HEK293 (cell line): ENCODE results near the gene PLEKHG1.
A peak's percentile ranks its signal among the peaks of the same experiment; 100 is the strongest.

Source experiments
- CTCF ChIA-PET: fragments of 350-600 bp; formaldehyde crosslinking; extraction: SDS; loops from one replicate; lab custom pipeline; 2021; ENCODE audit warnings: antibody characterized with exemption; lab: Yijun Ruan, JAX
- POLR2A ChIA-PET: fragments of 300-600 bp; formaldehyde crosslinking; extraction: SDS; loops from one replicate; lab custom pipeline; 2020; ENCODE audit warnings: antibody characterized with exemption, inconsistent platforms; lab: Yijun Ruan, JAX
- H3K27ac ChIP-seq: fragments of 200-500 bp; sonication (Bioruptor generic); 2 replicates; pipeline ENCODE4 v1.5.1; 2014; ENCODE audit warnings: low read depth, low read length, control low read depth, inconsistent platforms; ENCODE audit errors: extremely low read depth
- H3K36me3 ChIP-seq, 2 experiments: fragments of 200-500 bp in 1 of 2; sonication (Bioruptor generic) in 1 of 2; 1 replicate in 1 of 2; 2 replicates in 1 of 2; pipeline ENCODE4 v1.5.1; 2014 to 2017; ENCODE audit warnings: inconsistent platforms in 2 of 2, low read length in 2 of 2; ENCODE audit not compliant: control insufficient read depth in 2 of 2, insufficient read depth in 1 of 2
- H3K4me1 ChIP-seq: fragments of 200-500 bp; sonication (Bioruptor generic); 2 replicates; pipeline ENCODE4 v1.5.1; 2014; ENCODE audit warnings: mild to moderate bottlenecking, low read length, inconsistent platforms; ENCODE audit not compliant: control insufficient read depth, insufficient read depth
- H3K4me3 ChIP-seq: 2 replicates; pipeline ENCODE4 v1.5.1; 2011; ENCODE audit warnings: low read depth, mild to moderate bottlenecking, control low read depth, low read length, moderate library complexity
- H3K9me3 ChIP-seq: fragments of 200-500 bp; sonication (Bioruptor generic); 2 replicates; pipeline ENCODE4 v1.5.1; 2014; ENCODE audit warnings: low read depth, low read length, inconsistent platforms; ENCODE audit not compliant: control insufficient read depth, insufficient read depth
- EGR2 ChIP-seq: fragments of 450-650 bp; formaldehyde crosslinking; IDR thresholded peaks from 2 replicates; pipeline ENCODE4 v1.5.1; 2016; ENCODE audit warnings: low read depth, missing biosample characterization, missing genetic modification characterization
- FEZF1 ChIP-seq: fragments of 450-650 bp; formaldehyde crosslinking; IDR thresholded peaks from 2 replicates; pipeline ENCODE4 v1.5.1; 2016; ENCODE audit warnings: missing biosample characterization, missing genetic modification characterization
- GLIS1 ChIP-seq: fragments of 450-650 bp; formaldehyde crosslinking; IDR thresholded peaks from 2 replicates; pipeline ENCODE4 v1.5.1; 2016; ENCODE audit warnings: missing biosample characterization, missing genetic modification characterization
- HOXC10 ChIP-seq: sonication (generic); formaldehyde crosslinking; IDR thresholded peaks from 2 replicates; pipeline ENCODE4 v1.8.1; 2023; ENCODE audit warnings: mild to moderate bottlenecking, missing genetic modification reagents
- MEIS1 ChIP-seq: sonication (generic); formaldehyde crosslinking; IDR thresholded peaks from 2 replicates; pipeline ENCODE4 v1.8.1; 2022; ENCODE audit warnings: missing genetic modification reagents, mild to moderate bottlenecking, borderline replicate concordance
- OSR2 ChIP-seq: fragments of 450-650 bp; formaldehyde crosslinking; IDR thresholded peaks from 2 replicates; pipeline ENCODE4 v1.5.1; 2016; ENCODE audit warnings: missing biosample characterization, missing genetic modification characterization
- SALL2 ChIP-seq: fragments of 450-650 bp; formaldehyde crosslinking; IDR thresholded peaks from 2 replicates; pipeline ENCODE4 v1.5.0; 2017; ENCODE audit warnings: missing biosample characterization, mild to moderate bottlenecking, missing genetic modification characterization, borderline replicate concordance
- TSHZ1 ChIP-seq: fragments of 450-650 bp; formaldehyde crosslinking; IDR thresholded peaks from 2 replicates; pipeline ENCODE4 v1.5.1; 2016; ENCODE audit warnings: missing biosample characterization, missing genetic modification characterization, borderline replicate concordance
- ZBTB17 ChIP-seq: fragments of 450-650 bp; formaldehyde crosslinking; IDR thresholded peaks from 2 replicates; pipeline ENCODE4 v1.5.1; 2016; ENCODE audit warnings: missing biosample characterization, missing genetic modification characterization
- ZBTB21 ChIP-seq: fragments of 450-650 bp; formaldehyde crosslinking; IDR thresholded peaks from 2 replicates; pipeline ENCODE4 v1.5.1; 2017; ENCODE audit warnings: missing biosample characterization, missing genetic modification characterization
- ZNF132 ChIP-seq: fragments of 450-650 bp; formaldehyde crosslinking; IDR thresholded peaks from 2 replicates; pipeline ENCODE4 v1.5.1; 2017; ENCODE audit warnings: missing biosample characterization, missing genetic modification characterization, borderline replicate concordance
- ZNF133 ChIP-seq: fragments of 450-650 bp; formaldehyde crosslinking; IDR thresholded peaks from 2 replicates; pipeline ENCODE4 v1.5.1; 2016; ENCODE audit warnings: missing biosample characterization, missing genetic modification characterization
- ZNF146 ChIP-seq: fragments of 450-650 bp; formaldehyde crosslinking; IDR thresholded peaks from 2 replicates; pipeline ENCODE4 v1.5.1; 2016; ENCODE audit warnings: missing biosample characterization, missing genetic modification characterization
- ZNF175 ChIP-seq: fragments of 450-650 bp; formaldehyde crosslinking; IDR thresholded peaks from 2 replicates; pipeline ENCODE4 v1.5.1; 2016; ENCODE audit warnings: missing biosample characterization, missing genetic modification characterization
- ZNF292 ChIP-seq: fragments of 450-650 bp; formaldehyde crosslinking; IDR thresholded peaks from 2 replicates; pipeline ENCODE4 v1.5.1; 2016; ENCODE audit warnings: low read depth, missing biosample characterization, missing genetic modification characterization, borderline replicate concordance
- ZNF394 ChIP-seq: fragments of 450-650 bp; formaldehyde crosslinking; IDR thresholded peaks from 2 replicates; pipeline ENCODE4 v1.5.1; 2016; ENCODE audit warnings: missing biosample characterization, missing genetic modification characterization, mild to moderate bottlenecking, moderate library complexity, borderline replicate concordance
- ZNF416 ChIP-seq: fragments of 450-650 bp; formaldehyde crosslinking; IDR thresholded peaks from 2 replicates; pipeline ENCODE4 v1.5.1; 2016; ENCODE audit warnings: missing biosample characterization, missing genetic modification characterization
- ZNF426 ChIP-seq: fragments of 450-650 bp; formaldehyde crosslinking; IDR thresholded peaks from 2 replicates; pipeline ENCODE4 v1.5.1; 2017; ENCODE audit warnings: missing biosample characterization, missing genetic modification characterization, mild to moderate bottlenecking, inconsistent platforms, moderate library complexity
- ZNF521 ChIP-seq: fragments of 450-650 bp; formaldehyde crosslinking; IDR thresholded peaks from 2 replicates; pipeline ENCODE4 v1.5.1; 2017; ENCODE audit warnings: missing biosample characterization, mild to moderate bottlenecking, missing genetic modification characterization
- ZNF560 ChIP-seq: fragments of 450-650 bp; formaldehyde crosslinking; IDR thresholded peaks from 2 replicates; pipeline ENCODE4 v1.5.1; 2017; ENCODE audit warnings: missing biosample characterization, missing genetic modification characterization, borderline replicate concordance
- ZNF596 ChIP-seq: fragments of 450-650 bp; IDR thresholded peaks from 2 replicates; pipeline ENCODE4 v1.5.0; 2018; ENCODE audit warnings: missing biosample characterization, mild to moderate bottlenecking, missing genetic modification characterization, moderate library complexity
- ZNF623 ChIP-seq: fragments of 450-650 bp; formaldehyde crosslinking; IDR thresholded peaks from 2 replicates; pipeline ENCODE4 v1.5.1; 2016; ENCODE audit warnings: missing biosample characterization, missing genetic modification characterization
- ZNF704 ChIP-seq: fragments of 450-650 bp; formaldehyde crosslinking; IDR thresholded peaks from 2 replicates; pipeline ENCODE4 v1.5.1; 2016; ENCODE audit warnings: missing biosample characterization, missing genetic modification characterization
- ZNF707 ChIP-seq: fragments of 450-650 bp; formaldehyde crosslinking; IDR thresholded peaks from 2 replicates; pipeline ENCODE4 v1.5.1; 2016; ENCODE audit warnings: missing biosample characterization, missing genetic modification characterization
- ZNF76 ChIP-seq: fragments of 450-650 bp; formaldehyde crosslinking; IDR thresholded peaks from 2 replicates; pipeline ENCODE4; 2016; ENCODE audit warnings: low read depth, missing biosample characterization, missing genetic modification characterization, borderline replicate concordance
- ZSCAN18 ChIP-seq: fragments of 450-650 bp; formaldehyde crosslinking; IDR thresholded peaks from 2 replicates; pipeline ENCODE4 v1.5.1; 2016; ENCODE audit warnings: missing biosample characterization, missing genetic modification characterization
- ZXDB ChIP-seq: fragments of 450-650 bp; formaldehyde crosslinking; IDR thresholded peaks from 2 replicates; pipeline ENCODE4 v1.5.1; 2016; ENCODE audit warnings: missing biosample characterization, missing genetic modification characterization
- TF ChIP-seq, protein P1 (sequence below): fragments of 450-650 bp; formaldehyde crosslinking; IDR thresholded peaks from 2 replicates; pipeline ENCODE4 v1.5.1; 2016; ENCODE audit warnings: missing biosample characterization, missing genetic modification characterization
- TF ChIP-seq, protein P2 (sequence below): fragments of 450-650 bp; IDR thresholded peaks from 2 replicates; pipeline ENCODE4 v1.5.1; 2018; ENCODE audit warnings: missing biosample characterization, mild to moderate bottlenecking, missing genetic modification characterization

The PLEKHG1 gene

GRCh38 chr6:150599199-150600009, at the start of gene PLEKHG1:
Gene PLEKHG1, plus strand, starts transcription at chr6:150599885. Its CDS starts 133,797 bp downstream, at chr6:150733682.
- Histone ChIP-seq H3K4me3 (peak within 1 kb of the TSS; percentile 72), H3K4me1 (peaks cover 7% of the 10 kb centered on the region), H3K27ac (peak within 1 kb of the TSS; percentile 90), H3K36me3 (no peaks in the 10 kb centered on the region), H3K9me3 (no peaks in the 10 kb centered on the region)
- POLR2A ChIA-PET: interaction anchor here (0.6 to 2.5 kb wide), 12 partner anchors 17 to 639 kb away, joined by 3 to 18 read pairs (median 3); no protein-coding TSS in a partner anchor
- CTCF ChIA-PET: interaction anchor here (0.6 to 4.6 kb wide), 11 partner anchors 10 to 229 kb away, joined by 3 to 38 read pairs (median 4); no protein-coding TSS in a partner anchor
- TF ChIP-seq FEZF1 (tag by site-specific recombination) (peak; percentile 85), ZNF292 (tag by site-specific recombination) (no peak), ZNF132 (tag by site-specific recombination) (no peak), OSR2 (peak; percentile 61; the same call in 1 of the 2 replicates), GLIS1 (tag by site-specific recombination) (no peak), ZSCAN18 (no peak), ZNF146 (no peak), MEIS1 (CRISPR knock-in tag) (no peak), ZNF133 (tag by site-specific recombination) (no peak), ZNF707 (tag by site-specific recombination) (no peak), ZNF560 (tag by site-specific recombination) (no peak), ZNF623 (tag by site-specific recombination) (no peak), EGR2 (tag by site-specific recombination) (no peak), ZNF416 (no peak), ZNF596 (tag by site-specific recombination) (no peak), ZNF521 (tag by site-specific recombination) (no peak), ZNF704 (tag by site-specific recombination) (no peak), SALL2 (tag by site-specific recombination) (no peak), ZXDB (tag by site-specific recombination) (no peak), TSHZ1 (no peak), ZNF394 (no peak), ZBTB17 (tag by site-specific recombination) (peak; percentile 73), ZNF76 (tag by site-specific recombination) (no peak), ZNF175 (tag by site-specific recombination) (no peak), HOXC10 (CRISPR knock-in tag) (no peak), ZBTB21 (tag by site-specific recombination) (no peak), ZNF426 (tag by site-specific recombination) (no peak)
- TF ChIP-seq, protein P1, sequence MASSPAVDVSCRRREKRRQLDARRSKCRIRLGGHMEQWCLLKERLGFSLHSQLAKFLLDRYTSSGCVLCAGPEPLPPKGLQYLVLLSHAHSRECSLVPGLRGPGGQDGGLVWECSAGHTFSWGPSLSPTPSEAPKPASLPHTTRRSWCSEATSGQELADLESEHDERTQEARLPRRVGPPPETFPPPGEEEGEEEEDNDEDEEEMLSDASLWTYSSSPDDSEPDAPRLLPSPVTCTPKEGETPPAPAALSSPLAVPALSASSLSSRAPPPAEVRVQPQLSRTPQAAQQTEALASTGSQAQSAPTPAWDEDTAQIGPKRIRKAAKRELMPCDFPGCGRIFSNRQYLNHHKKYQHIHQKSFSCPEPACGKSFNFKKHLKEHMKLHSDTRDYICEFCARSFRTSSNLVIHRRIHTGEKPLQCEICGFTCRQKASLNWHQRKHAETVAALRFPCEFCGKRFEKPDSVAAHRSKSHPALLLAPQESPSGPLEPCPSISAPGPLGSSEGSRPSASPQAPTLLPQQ (tag by site-specific recombination): 0 out of 2 replicates have a peak, but pooled peaks have one; percentile 29
- TF ChIP-seq, protein P2, sequence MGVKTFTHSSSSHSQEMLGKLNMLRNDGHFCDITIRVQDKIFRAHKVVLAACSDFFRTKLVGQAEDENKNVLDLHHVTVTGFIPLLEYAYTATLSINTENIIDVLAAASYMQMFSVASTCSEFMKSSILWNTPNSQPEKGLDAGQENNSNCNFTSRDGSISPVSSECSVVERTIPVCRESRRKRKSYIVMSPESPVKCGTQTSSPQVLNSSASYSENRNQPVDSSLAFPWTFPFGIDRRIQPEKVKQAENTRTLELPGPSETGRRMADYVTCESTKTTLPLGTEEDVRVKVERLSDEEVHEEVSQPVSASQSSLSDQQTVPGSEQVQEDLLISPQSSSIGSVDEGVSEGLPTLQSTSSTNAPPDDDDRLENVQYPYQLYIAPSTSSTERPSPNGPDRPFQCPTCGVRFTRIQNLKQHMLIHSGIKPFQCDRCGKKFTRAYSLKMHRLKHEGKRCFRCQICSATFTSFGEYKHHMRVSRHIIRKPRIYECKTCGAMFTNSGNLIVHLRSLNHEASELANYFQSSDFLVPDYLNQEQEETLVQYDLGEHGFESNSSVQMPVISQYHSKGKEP (tag by site-specific recombination): 0 out of 2 replicates have a peak, but pooled peaks have one; percentile 10
